Loucy (cell line): ENCODE measurements around the gene DGCR2.
"Not testable (repeated sequence)": the region's sequence is repeated elsewhere in the genome, so short reads cannot be mapped to it uniquely, and the experiment has no call there.

Source experiments
- H2AFZ ChIP-seq: fragments of 200-600 bp; sonication (generic); 2 replicates; pipeline ENCODE4 v1.6.0; 2016; ENCODE audit warnings: antibody characterized with exemption, mild to moderate bottlenecking, low read length, moderate library complexity
- H3F3A ChIP-seq: fragments of 200-600 bp; 2 replicates; pipeline ENCODE4 v1.6.0; 2016; ENCODE audit warnings: antibody characterized with exemption, low read depth, mild to moderate bottlenecking
- H3K27me3 ChIP-seq: fragments of 200-600 bp; sonication (generic); 2 replicates; pipeline ENCODE4 v1.6.1; 2014; ENCODE audit warnings: low read length, mild to moderate bottlenecking; ENCODE audit not compliant: insufficient read depth, poor library complexity, severe bottlenecking
- H3K36me3 ChIP-seq: fragments of 200-600 bp; sonication (generic); 2 replicates; pipeline ENCODE4 v1.6.1; 2016; ENCODE audit warnings: low read length; ENCODE audit not compliant: insufficient read depth
- H3K4me1 ChIP-seq: fragments of 200-600 bp; sonication (generic); 2 replicates; pipeline ENCODE4 v1.5.1; 2014; ENCODE audit warnings: low read length, mild to moderate bottlenecking; ENCODE audit not compliant: insufficient read depth, poor library complexity, severe bottlenecking
- H3K4me2 ChIP-seq: fragments of 200-600 bp; sonication (generic); 2 replicates; pipeline ENCODE4 v1.6.0; 2014; ENCODE audit warnings: antibody characterized with exemption, low read length, low read depth, mild to moderate bottlenecking; ENCODE audit not compliant: poor library complexity, severe bottlenecking
- H3K4me3 ChIP-seq: fragments of 200-600 bp; sonication (generic); 2 replicates; pipeline ENCODE4 v1.5.1; 2014; ENCODE audit warnings: low read length, mild to moderate bottlenecking, mixed read lengths; ENCODE audit not compliant: poor library complexity, severe bottlenecking
- H3K79me2 ChIP-seq: fragments of 200-600 bp; sonication (generic); 2 replicates; pipeline ENCODE4 v1.6.1; 2014; ENCODE audit warnings: low read length; ENCODE audit not compliant: insufficient read depth
- H3K9ac ChIP-seq: fragments of 200-600 bp; sonication (generic); 2 replicates; pipeline ENCODE4 v1.6.0; 2014; ENCODE audit warnings: mild to moderate bottlenecking, low read depth, low read length, moderate library complexity; ENCODE audit not compliant: poor library complexity, severe bottlenecking
- H3K9me2 ChIP-seq: fragments of 200-600 bp; sonication (generic); replicated peaks from 2 replicates; pipeline ENCODE4 v1.6.1; 2016; ENCODE audit warnings: low read depth, low read length, mixed read lengths
- H3K9me3 ChIP-seq: fragments of 200-600 bp; sonication (generic); 2 replicates; pipeline ENCODE4 v1.6.1; 2014; ENCODE audit warnings: mild to moderate bottlenecking, antibody characterized with exemption, low read length, low read depth; ENCODE audit not compliant: insufficient read depth
- H4K20me1 ChIP-seq: fragments of 200-600 bp; sonication (generic); 2 replicates; pipeline ENCODE4 v1.6.0; 2014; ENCODE audit warnings: antibody characterized with exemption, low read length, mild to moderate bottlenecking; ENCODE audit not compliant: insufficient read depth, poor library complexity, severe bottlenecking
- CTCF ChIP-seq: fragments of 200-600 bp; sonication (generic); conservative IDR thresholded peaks from 2 replicates; pipeline ENCODE4 v1.5.1; 2014; ENCODE audit warnings: mild to moderate bottlenecking, antibody characterized with exemption, low read length
- EZH2phosphoT487 ChIP-seq: fragments of 200-600 bp; IDR thresholded peaks from 2 replicates; pipeline ENCODE4 v1.6.1; 2018; ENCODE audit warnings: antibody characterized with exemption, mild to moderate bottlenecking, moderate library complexity, borderline replicate concordance

Gene DGCR2

GRCh38 chr22:19003508-19003907 lies 118.7 kb downstream of the DGCR2 start:
- H3K79me2 ChIP-seq, result no peaks in the 10 kb centered on the region
- H4K20me1 ChIP-seq, result no peaks in the 10 kb centered on the region
- H3F3A ChIP-seq, result no peaks in the 10 kb centered on the region
- no peaks in the 10 kb centered on the region for H3K9me3 ChIP-seq
- H3K27me3 ChIP-seq, result no peaks in the 10 kb centered on the region
- H2AFZ ChIP-seq, result no peak overlapping the region
- no peaks in the 10 kb centered on the region for H3K4me1 ChIP-seq
- H3K4me3 ChIP-seq, result no peak overlapping the region
- H3K36me3 ChIP-seq, result no peaks in the 10 kb centered on the region
- H3K9me2 ChIP-seq, result no peaks in the 10 kb centered on the region
- no peak for TF ChIP-seq EZH2phosphoT487
- no peak for TF ChIP-seq CTCF
- H3K4me2 ChIP-seq, result no peak overlapping the region
- H3K9ac ChIP-seq, result no peak overlapping the region

DNA sequence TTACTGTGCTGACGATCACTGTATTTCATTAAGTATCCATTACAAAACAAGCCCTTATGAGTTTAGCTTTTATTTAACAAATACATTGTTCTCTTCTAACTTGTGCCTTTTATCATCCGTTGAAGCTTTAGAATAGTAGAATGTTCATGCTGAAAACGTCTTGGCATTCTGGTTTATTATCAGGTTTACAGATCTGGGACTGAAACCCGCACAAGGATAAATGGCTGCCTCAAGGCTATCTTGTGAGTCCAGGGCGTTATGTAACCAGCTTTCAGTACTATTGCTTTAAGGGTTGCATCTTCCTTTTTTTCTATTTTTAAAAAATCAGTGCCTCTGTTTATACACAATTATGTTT lies 119.6 kb downstream of the DGCR2 start:
- Histone ChIP-seq H3K4me2 (no peak overlapping the region), H4K20me1 (no peaks in the 10 kb centered on the region), H3K4me3 (no peak overlapping the region), H3K9ac (no peak overlapping the region), H3K79me2 (no peaks in the 10 kb centered on the region), H2AFZ (no peak overlapping the region), H3K36me3 (no peaks in the 10 kb centered on the region), H3K27me3 (no peaks in the 10 kb centered on the region), H3K4me1 (no peaks in the 10 kb centered on the region), H3K9me3 (no peaks in the 10 kb centered on the region), H3F3A (no peaks in the 10 kb centered on the region), H3K9me2 (no peaks in the 10 kb centered on the region)
- no peak for TF ChIP-seq CTCF
- no peak for TF ChIP-seq EZH2phosphoT487

- Histone ChIP-seq H3K4me1 (no peaks in the 10 kb centered on the region), H3F3A (no peaks in the 10 kb centered on the region), H3K4me3 (no peak overlapping the region), H3K36me3 (no peaks in the 10 kb centered on the region), H3K27me3 (no peaks in the 10 kb centered on the region), H4K20me1 (no peaks in the 10 kb centered on the region), H3K9me2 (no peaks in the 10 kb centered on the region), H2AFZ (no peak overlapping the region), H3K4me2 (no peak overlapping the region), H3K9me3 (no peaks in the 10 kb centered on the region), H3K9ac (no peak overlapping the region), H3K79me2 (no peaks in the 10 kb centered on the region)
- TF ChIP-seq EZH2phosphoT487 (no peak), CTCF (no peak)
Observed at GRCh38 chr22:19001204-19001603, 121.0 kb downstream of the DGCR2 start.

- H3K4me2 ChIP-seq, H3K9me2 ChIP-seq, H3K36me3 ChIP-seq, H3K9ac ChIP-seq, H3F3A ChIP-seq, H3K4me1 ChIP-seq, H2AFZ ChIP-seq, H3K27me3 ChIP-seq, H3K9me3 ChIP-seq, H3K79me2 ChIP-seq, H4K20me1 ChIP-seq, H3K4me3 ChIP-seq: not testable (repeated sequence)
Observed at GRCh38 chr22:19000106-19000505, 122.1 kb downstream of the DGCR2 start.
